ENCODE results near the gene ITPR3. TPM values are rescaled to one million over a fixed set of nuclear protein-coding genes. Genes with fewer than 3 reads are reported as not detected.

Gene ITPR3
- total RNA-seq, 2 donors from 2014 or later, result 21.8 to 99.1 TPM

DNA sequence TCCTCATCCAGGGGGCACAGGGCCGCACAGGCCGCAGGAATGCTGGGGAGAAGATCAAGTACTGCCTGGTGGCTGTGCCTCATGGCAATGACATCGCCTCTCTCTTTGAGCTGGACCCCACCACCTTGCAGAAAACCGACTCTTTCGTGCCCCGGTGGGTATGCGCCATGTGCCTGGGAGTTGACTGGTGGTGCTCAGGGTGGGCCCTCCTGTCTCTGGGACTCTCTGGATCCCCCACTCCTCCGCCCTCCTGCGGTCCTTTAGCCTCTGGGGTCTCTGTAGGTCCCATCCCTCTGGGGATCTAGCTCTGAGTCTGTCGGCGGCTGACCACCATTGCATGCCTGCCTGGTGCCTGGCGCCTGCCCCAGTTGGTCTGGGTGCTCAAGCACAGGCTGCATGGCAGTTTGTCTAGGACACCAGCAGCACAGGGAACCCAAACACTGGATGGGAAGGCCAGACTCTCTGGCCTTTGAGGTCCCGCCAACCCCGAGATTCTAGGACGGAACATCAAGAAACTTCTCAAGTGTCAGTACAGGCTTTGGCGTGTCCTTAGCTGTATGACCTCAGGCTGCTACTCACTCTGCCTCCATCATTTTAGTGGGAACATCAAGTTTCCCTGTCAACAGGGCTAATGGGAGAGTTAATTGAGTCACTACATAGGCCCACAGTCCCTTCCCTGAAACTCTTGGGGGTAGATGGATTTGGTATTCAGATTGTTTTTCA is 42.8 kb downstream of the ITPR3 start:
- H3K4me3 ChIP-seq, result no peak overlapping the region
- H3K27ac ChIP-seq, result no peak overlapping the region
- DNase-seq (ENCODE audit: low spot score), result no peak
- TF ChIP-seq, protein P1, sequence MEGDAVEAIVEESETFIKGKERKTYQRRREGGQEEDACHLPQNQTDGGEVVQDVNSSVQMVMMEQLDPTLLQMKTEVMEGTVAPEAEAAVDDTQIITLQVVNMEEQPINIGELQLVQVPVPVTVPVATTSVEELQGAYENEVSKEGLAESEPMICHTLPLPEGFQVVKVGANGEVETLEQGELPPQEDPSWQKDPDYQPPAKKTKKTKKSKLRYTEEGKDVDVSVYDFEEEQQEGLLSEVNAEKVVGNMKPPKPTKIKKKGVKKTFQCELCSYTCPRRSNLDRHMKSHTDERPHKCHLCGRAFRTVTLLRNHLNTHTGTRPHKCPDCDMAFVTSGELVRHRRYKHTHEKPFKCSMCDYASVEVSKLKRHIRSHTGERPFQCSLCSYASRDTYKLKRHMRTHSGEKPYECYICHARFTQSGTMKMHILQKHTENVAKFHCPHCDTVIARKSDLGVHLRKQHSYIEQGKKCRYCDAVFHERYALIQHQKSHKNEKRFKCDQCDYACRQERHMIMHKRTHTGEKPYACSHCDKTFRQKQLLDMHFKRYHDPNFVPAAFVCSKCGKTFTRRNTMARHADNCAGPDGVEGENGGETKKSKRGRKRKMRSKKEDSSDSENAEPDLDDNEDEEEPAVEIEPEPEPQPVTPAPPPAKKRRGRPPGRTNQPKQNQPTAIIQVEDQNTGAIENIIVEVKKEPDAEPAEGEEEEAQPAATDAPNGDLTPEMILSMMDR (IDR thresholded peaks at IDR 0.05), result no peak
- TF ChIP-seq POLR2AphosphoS5 (IDR thresholded peaks at IDR 0.05) (no peak), POLR2A (IDR thresholded peaks at IDR 0.05) (no peak)
- H3K9me3 ChIP-seq, result no peaks in the 10 kb centered on the region
- no peaks in the 10 kb centered on the region for H3K4me1 ChIP-seq (replicated peaks)
- peaks cover 0 to 4% of the 10 kb centered on the region in 2 donors for H3K36me3 ChIP-seq
- WGBS, result 86% methylated on average over 16 of the region's 16 CpGs
- H3K27me3 ChIP-seq (replicated peaks; ENCODE audit: insufficient read depth), result no peaks in the 10 kb centered on the region
- intact Hi-C loops (cut with DNase I), result no loop called here

DNA sequence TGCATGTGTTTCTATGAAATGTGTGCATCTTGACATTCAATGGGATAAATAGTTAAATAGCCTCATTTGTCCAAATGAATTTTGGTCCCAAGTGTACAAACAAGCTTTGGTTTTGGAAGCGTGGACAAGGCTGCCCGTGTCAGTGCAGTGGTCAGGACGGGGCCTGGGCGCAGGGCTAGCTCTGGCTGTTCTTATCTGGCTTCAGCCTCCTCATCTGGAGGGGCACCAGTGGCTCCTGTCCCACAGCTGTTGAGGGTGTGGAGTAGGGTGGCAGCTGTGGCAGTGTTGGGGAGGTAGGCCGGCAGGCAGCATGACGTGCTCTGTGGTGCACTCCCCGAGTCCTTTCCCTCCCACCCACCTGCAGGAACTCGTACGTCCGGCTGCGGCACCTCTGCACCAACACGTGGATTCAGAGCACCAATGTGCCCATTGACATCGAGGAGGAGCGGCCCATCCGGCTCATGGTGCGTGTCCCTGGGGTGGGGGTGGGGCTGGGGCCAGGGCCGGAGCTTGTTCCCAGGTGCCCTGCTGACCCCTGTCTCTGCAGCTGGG is 43.5 kb downstream of the ITPR3 start:
- H3K36me3 ChIP-seq, result peaks cover 0 to 4% of the 10 kb centered on the region in 2 donors
- intact Hi-C loops (cut with DNase I), result no loop called here

DNA sequence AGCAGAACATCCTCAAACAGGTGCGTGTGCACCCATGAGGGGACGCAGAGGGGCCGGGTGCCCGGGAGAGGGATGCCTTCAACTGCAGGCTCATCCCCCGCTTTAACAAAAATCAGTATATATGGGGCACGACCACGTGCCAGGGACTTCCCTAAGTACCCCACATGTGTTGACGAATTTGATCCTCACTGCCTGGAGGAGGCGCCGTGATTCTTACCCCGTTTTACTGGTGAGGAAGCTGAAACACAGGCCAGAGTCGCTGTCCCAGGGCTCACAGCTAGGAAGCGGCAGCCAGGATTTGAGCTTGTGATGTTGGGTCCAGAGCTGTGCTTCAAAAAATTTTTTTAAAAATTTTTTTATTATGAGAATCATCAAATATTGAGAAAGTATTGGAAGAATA is 44.8 kb downstream of the ITPR3 start:
- Histone ChIP-seq H3K4me1 (replicated peaks) (no peaks in the 10 kb centered on the region), H3K27me3 (replicated peaks; ENCODE audit: insufficient read depth) (no peaks in the 10 kb centered on the region), H3K27ac (no peak overlapping the region), H3K36me3 (peaks cover 0 to 4% of the 10 kb centered on the region in 2 donors), H3K9me3 (no peaks in the 10 kb centered on the region), H3K4me3 (no peak overlapping the region)
- no peak for DNase-seq (ENCODE audit: low spot score)
- intact Hi-C loops (cut with DNase I), result no loop called here
- WGBS, result 82% methylated on average over 13 of the region's 13 CpGs
- no peak for TF ChIP-seq POLR2AphosphoS5 (IDR thresholded peaks at IDR 0.05)
- no peak for TF ChIP-seq POLR2A (IDR thresholded peaks at IDR 0.05)
- TF ChIP-seq, protein P1 (IDR thresholded peaks at IDR 0.05), result no peak

More for the DNA sequence above, 43.5 kb downstream of the ITPR3 start:
- H3K27ac ChIP-seq, result no peak overlapping the region
- TF ChIP-seq POLR2AphosphoS5 (IDR thresholded peaks at IDR 0.05) (no peak), POLR2A (IDR thresholded peaks at IDR 0.05) (no peak)
- TF ChIP-seq, protein P1 (IDR thresholded peaks at IDR 0.05), result no peak
- no peak for DNase-seq (ENCODE audit: low spot score)
- H3K4me1 ChIP-seq (replicated peaks), result no peaks in the 10 kb centered on the region
- H3K27me3 ChIP-seq (replicated peaks; ENCODE audit: insufficient read depth), result no peaks in the 10 kb centered on the region
- no peak overlapping the region for H3K4me3 ChIP-seq
- no peaks in the 10 kb centered on the region for H3K9me3 ChIP-seq
- 88% methylated on average over 17 of the region's 17 CpGs for WGBS

GRCh38 chr6:33667072-33667471 is 46.0 kb downstream of the ITPR3 start:
- H3K27ac ChIP-seq, result no peak overlapping the region
- H3K9me3 ChIP-seq, result no peaks in the 10 kb centered on the region
- intact Hi-C loops (cut with DNase I), result no loop called here
- no peak for DNase-seq (ENCODE audit: low spot score)
- H3K4me3 ChIP-seq, result no peak overlapping the region
- no peaks in the 10 kb centered on the region for H3K4me1 ChIP-seq (replicated peaks)
- WGBS, result 97% methylated on average over 16 of the region's 16 CpGs
- TF ChIP-seq POLR2AphosphoS5 (IDR thresholded peaks at IDR 0.05) (no peak), POLR2A (IDR thresholded peaks at IDR 0.05) (no peak)
- TF ChIP-seq, protein P1 (IDR thresholded peaks at IDR 0.05), result no peak
- no peaks in the 10 kb centered on the region for H3K27me3 ChIP-seq (replicated peaks; ENCODE audit: insufficient read depth)
- H3K36me3 ChIP-seq, result peaks cover 0 to 4% of the 10 kb centered on the region in 2 donors

- over 99% methylated on average over 11 of the region's 11 CpGs for WGBS
- Histone ChIP-seq H3K9me3 (no peaks in the 10 kb centered on the region), H3K27ac (no peak overlapping the region), H3K4me1 (replicated peaks) (no peaks in the 10 kb centered on the region), H3K27me3 (replicated peaks; ENCODE audit: insufficient read depth) (no peaks in the 10 kb centered on the region), H3K4me3 (no peak overlapping the region), H3K36me3 (peaks cover 0 to 4% of the 10 kb centered on the region in 2 donors)
- TF ChIP-seq POLR2AphosphoS5 (IDR thresholded peaks at IDR 0.05), result no peak
- TF ChIP-seq POLR2A (IDR thresholded peaks at IDR 0.05), result no peak
- TF ChIP-seq, protein P1 (IDR thresholded peaks at IDR 0.05), result no peak
- intact Hi-C loops (cut with DNase I), result no loop called here
- no peak for DNase-seq (ENCODE audit: low spot score)
Measured at GRCh38 chr6:33667776-33668175, 46.7 kb downstream of the ITPR3 start.

Measured in prostate gland (tissue), 2 donors.